Effector memory CD4-positive, alpha-beta T cell (primary cell): ENCODE measurements around the gene WRAP73.

ENCODE experiments used
- DNase-seq, 3 donors: peaks; one replicate each; pipeline ENCODE4 v3.0.0-alpha.2; 2020
- H3K27ac ChIP-seq: 2 replicates; pipeline ENCODE4 v1.7.0; 2013; ENCODE audit warnings: mild to moderate bottlenecking, low read length, moderate library complexity; ENCODE audit not compliant: insufficient read depth, poor library complexity, severe bottlenecking
- H3K27me3 ChIP-seq: replicated peaks from 2 replicates; pipeline ENCODE4 v1.7.0; 2013; ENCODE audit warnings: mild to moderate bottlenecking, low read length; ENCODE audit not compliant: insufficient read depth, control insufficient read depth, poor library complexity, severe bottlenecking
- H3K36me3 ChIP-seq: 2 replicates; pipeline ENCODE4 v1.7.0; 2013; ENCODE audit warnings: mild to moderate bottlenecking, low read length, moderate library complexity; ENCODE audit not compliant: control insufficient read depth, insufficient read depth
- H3K4me1 ChIP-seq: 2 replicates; pipeline ENCODE4 v1.7.0; 2013; ENCODE audit warnings: low read length, mild to moderate bottlenecking; ENCODE audit not compliant: control insufficient read depth, insufficient read depth, poor library complexity, severe bottlenecking
- H3K4me3 ChIP-seq: 2 replicates; pipeline ENCODE4 v1.7.0; 2013; ENCODE audit warnings: low read length, low read depth, mild to moderate bottlenecking; ENCODE audit not compliant: insufficient read depth, poor library complexity, severe bottlenecking
- H3K9me3 ChIP-seq: 2 replicates; pipeline ENCODE4 v1.7.0; 2013; ENCODE audit warnings: mild to moderate bottlenecking, low read length, moderate library complexity; ENCODE audit not compliant: control insufficient read depth

The WRAP73 gene

DNA sequence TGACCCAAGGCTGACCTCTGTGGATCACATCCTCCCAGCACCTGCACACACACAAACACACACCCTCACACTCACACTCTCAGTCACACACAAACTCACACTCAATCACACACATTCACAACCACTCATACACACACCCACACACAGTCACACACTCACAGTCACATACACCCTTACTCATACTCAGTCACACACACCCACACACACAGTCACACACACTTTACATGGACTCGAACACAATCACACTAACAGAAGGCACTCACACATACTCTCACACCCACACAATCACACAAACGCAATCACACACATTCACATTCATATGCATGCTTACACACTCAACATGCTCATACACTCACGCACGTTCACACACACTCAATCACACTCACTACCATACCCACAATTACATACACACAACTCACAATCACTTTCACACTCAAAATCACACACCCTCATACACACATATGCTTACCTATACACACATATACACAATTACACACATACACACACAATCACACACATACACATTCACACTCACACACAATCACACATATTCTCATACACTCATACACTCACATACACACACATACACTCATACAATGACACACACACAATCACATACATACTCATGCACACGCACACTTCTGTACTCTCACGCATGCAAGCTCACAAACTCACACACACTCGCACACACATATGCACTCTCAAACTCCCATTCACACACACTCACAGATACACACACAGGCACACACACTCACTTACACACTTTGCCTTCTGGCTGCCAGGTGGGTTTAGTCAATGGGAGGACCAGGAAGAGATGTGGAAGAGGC, 44.7 kb downstream of the WRAP73 start:
- Histone ChIP-seq H3K9me3 (no peaks in the 10 kb centered on the region), H3K36me3 (no peaks in the 10 kb centered on the region), H3K4me1 (peaks cover 3% of the 10 kb centered on the region), H3K27me3 (peaks cover 9% of the 10 kb centered on the region), H3K4me3 (no peak overlapping the region), H3K27ac (no peak overlapping the region)
- DNase-seq, result no peak

DNA sequence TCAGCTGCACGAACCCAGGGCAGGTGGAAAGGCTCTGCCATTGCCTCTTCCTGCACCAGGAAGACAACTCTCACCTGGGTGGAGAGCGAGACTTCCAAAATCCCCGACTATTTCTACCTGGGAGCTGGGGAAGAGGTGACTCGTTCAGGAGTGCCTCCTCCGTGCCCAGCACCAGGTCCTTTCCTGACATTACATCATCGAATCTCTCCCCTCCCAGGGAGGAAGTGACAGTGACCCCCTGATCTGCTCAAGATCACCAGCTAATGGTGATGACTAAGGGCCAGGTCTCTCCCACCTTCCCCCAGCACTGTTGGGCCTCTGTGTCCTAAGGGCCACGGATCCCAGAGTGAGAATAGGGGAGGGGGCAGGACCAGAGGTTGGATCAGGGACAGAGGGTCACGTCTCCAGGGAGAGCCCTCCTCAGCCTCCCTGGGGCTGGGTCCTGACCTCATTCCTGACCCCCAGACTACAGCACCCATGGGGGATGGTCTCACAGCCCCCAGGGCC, 45.4 kb downstream of the WRAP73 start:
- DNase-seq, result no peak
- Histone ChIP-seq H3K27me3 (peaks cover 6% of the 10 kb centered on the region), H3K36me3 (no peaks in the 10 kb centered on the region), H3K27ac (no peak overlapping the region), H3K4me3 (no peak overlapping the region), H3K9me3 (no peaks in the 10 kb centered on the region), H3K4me1 (no peaks in the 10 kb centered on the region)

DNA sequence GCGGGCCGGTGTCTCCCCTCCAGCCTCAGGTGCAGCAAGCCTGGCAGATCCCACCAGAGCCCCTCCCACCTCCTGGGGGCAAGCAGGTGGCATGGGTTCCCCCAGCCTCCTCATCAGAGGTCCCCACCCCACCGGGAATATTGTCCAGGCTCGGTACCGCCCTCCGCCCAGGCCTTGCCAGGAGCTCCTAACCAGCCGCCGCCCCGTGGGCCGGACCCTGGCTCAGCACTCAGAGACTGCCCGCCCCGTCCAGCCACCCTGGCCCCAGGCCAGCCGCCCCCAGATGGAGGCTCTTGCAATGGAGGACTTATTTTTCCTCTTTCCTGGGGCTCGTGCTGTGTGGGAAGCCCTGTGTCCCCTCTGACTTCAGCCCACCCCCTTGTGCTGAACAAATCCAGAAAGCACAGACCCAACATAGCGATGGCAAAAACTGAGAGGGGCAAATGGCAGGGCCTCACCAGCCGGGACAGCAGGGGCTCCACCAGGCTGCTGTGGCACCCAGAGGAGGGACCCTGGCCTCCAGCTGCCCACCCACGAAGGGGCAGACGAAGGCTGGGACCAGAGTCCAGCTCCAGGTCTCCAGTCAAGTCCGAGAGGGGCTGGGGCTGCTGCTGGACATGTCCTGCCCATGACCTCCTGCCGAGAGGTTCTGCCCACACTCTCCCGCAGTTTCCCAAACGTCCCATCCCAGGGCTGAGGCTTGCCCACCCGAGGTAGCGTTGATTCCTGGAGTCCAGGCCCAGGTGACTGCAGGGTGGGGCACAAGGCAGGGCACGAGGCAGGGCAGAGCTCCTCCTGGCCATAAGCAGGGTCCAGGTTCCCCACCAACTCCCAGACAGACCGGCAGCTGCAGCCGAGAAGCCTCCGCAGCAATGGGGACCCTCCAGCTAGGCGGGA, 46.1 kb downstream of the WRAP73 start:
- H3K36me3 ChIP-seq, result no peaks in the 10 kb centered on the region

DNA sequence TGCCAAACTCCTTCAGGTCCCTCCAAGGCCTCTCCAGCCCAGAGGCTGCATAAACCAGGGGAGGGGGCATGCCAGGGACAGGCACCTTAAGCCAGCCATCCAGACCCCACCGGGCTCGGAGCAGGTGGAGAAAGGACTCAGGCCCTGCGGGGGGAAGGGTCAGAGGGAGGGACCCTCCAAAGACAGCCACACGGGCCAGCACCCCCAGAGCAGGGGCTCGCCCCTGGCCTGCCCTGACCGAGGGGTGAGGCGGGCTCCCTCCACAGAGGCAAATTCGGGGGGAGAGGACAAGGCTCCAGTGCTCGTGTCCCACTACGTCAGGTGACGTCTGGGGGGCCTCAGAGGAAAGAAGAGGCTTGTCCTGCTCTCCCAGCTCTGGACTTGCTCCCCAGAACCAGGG, 46.7 kb downstream of the WRAP73 start:
- no peaks in the 10 kb centered on the region for H3K9me3 ChIP-seq
- no peak overlapping the region for H3K4me3 ChIP-seq
- no peaks in the 10 kb centered on the region for H3K27me3 ChIP-seq
- no peak for DNase-seq
- no peak overlapping the region for H3K27ac ChIP-seq
- peaks cover 6% of the 10 kb centered on the region for H3K4me1 ChIP-seq
- H3K36me3 ChIP-seq, result no peaks in the 10 kb centered on the region

More for the DNA sequence above, 46.1 kb downstream of the WRAP73 start:
- Histone ChIP-seq H3K27ac (no peak overlapping the region), H3K9me3 (no peaks in the 10 kb centered on the region), H3K27me3 (peaks cover 6% of the 10 kb centered on the region), H3K4me3 (no peak overlapping the region), H3K4me1 (no peaks in the 10 kb centered on the region)
- no peak for DNase-seq

DNA sequence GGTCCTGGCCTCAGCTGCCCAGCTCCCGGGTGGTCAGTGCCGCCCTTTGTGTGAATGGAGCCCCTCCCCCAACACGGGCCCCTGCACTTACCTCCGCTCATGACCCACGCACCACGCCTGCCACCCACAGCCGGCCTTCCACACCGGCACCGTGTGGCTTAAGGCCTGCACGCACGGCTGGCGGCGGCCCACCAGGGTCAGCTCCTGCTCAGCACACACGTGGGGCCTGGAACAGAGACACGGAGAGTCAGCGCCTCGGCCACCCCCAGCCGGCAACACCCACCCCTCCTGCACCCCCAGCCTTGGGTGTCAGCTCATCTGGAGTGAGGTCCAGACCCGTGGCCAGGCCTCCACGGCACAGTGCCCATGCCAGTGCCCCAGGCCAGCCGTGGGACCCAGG, 47.5 kb downstream of the WRAP73 start:
- no peak overlapping the region for H3K4me3 ChIP-seq
- no peaks in the 10 kb centered on the region for H3K9me3 ChIP-seq
- no peak overlapping the region for H3K27ac ChIP-seq
- no peaks in the 10 kb centered on the region for H3K36me3 ChIP-seq
- H3K4me1 ChIP-seq, result peaks cover 14% of the 10 kb centered on the region
- no peaks in the 10 kb centered on the region for H3K27me3 ChIP-seq
- no peak for DNase-seq

DNA sequence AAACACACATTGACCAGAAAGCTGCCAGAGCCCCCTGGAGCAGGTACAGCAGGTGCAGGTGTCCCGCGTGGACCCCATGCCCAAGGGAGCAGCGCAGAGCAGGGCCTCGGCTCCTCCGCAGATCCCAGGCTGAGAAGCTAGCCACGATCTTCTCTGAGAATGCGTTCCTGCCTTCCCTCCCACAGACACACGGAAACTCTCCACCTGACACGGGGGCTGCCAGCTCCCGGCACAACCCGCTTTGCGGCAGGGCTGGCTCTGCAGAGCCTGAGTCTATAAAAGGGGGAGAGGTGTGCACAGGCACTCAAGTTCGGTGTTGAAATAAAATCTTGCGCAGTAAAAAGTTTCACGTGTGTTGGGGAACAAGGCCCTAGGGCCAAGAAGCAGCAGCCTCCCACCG, 48.2 kb downstream of the WRAP73 start:
- Histone ChIP-seq H3K4me3 (no peak overlapping the region), H3K27me3 (no peaks in the 10 kb centered on the region), H3K27ac (no peak overlapping the region), H3K36me3 (no peaks in the 10 kb centered on the region), H3K9me3 (no peaks in the 10 kb centered on the region), H3K4me1 (peaks cover 19% of the 10 kb centered on the region)
- DNase-seq, result no peak

DNA sequence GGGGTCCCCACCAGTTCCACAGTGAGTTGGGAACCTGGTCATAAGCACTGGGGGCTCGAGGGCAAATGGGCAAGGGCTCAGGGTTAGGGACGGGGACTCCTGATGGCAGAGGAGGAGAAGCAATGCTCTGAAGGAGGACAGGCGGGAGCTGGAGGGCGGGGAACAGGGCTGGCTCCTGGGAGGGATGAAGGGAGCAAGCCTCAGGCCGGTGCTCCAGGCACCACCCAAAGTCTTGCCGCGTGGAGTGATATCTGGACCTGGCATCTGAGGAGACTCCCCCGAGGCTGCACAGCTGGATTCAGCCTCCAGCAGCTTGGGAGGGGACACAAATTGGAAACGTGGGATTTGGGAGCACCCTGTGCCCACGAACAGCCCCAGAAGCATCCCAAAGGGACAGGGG, 49.5 kb downstream of the WRAP73 start:
- no peak overlapping the region for H3K4me3 ChIP-seq
- H3K27ac ChIP-seq, result no peak overlapping the region
- peaks cover 19% of the 10 kb centered on the region for H3K4me1 ChIP-seq
- no peaks in the 10 kb centered on the region for H3K36me3 ChIP-seq
- no peaks in the 10 kb centered on the region for H3K27me3 ChIP-seq
- DNase-seq, result no peak
- no peaks in the 10 kb centered on the region for H3K9me3 ChIP-seq

DNA sequence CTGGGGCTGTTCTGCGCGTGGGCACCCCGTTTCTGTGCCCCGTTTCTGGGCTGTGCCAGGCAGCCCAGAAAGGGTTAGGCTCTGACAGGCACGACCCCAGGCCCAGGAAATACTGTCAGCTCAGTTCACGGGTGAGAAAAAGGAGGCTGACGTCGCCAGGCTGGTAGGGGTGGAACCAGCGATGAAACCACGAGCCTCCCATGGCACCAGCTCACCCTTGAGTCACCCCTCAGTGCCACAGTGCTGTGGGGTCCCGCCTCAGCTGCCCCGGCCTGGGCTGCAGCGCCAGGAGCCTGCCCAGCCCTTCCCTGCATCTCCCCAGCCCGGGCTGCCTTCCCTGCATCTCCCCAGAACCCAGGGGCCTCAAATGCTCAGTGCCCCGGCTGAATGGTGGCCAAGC, 50.1 kb downstream of the WRAP73 start:
- no peaks in the 10 kb centered on the region for H3K9me3 ChIP-seq
- no peak overlapping the region for H3K4me3 ChIP-seq
- no peak overlapping the region for H3K27ac ChIP-seq
- DNase-seq, result no peak
- H3K27me3 ChIP-seq, result no peaks in the 10 kb centered on the region
- peaks cover 19% of the 10 kb centered on the region for H3K4me1 ChIP-seq
- no peaks in the 10 kb centered on the region for H3K36me3 ChIP-seq

DNA sequence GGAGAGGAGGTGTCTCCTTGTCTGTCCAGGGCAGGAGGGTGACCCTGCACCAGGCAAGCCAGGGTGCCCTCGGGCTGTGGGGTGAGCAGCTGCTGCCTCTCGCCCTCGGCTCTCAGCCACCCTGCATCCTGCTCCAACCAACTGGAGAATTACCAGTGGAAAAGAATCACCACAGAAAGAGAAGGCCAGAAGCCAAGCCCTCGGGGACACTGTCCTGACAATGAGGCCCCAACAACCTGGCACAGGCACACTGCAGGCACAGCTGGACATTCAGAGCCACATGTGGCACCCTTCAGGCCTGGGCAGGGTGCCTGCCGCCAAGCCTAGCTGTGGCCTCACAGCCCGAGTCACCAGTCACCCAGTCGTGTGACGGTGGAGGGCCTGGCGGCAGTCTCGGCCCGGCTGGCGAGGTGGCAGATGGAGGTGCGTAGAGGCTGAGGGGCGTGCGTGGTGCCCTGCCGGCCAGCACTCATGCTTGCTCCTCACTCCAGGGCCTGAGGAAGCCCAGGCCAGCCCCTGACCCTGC, 50.6 kb downstream of the WRAP73 start:
- Histone ChIP-seq H3K27ac (no peak overlapping the region), H3K27me3 (no peaks in the 10 kb centered on the region), H3K4me1 (peaks cover 19% of the 10 kb centered on the region), H3K4me3 (no peak overlapping the region), H3K9me3 (no peaks in the 10 kb centered on the region), H3K36me3 (no peaks in the 10 kb centered on the region)
- DNase-seq, result no peak
